HFFc6 (cell line): ENCODE measurements around the gene ISM1. TPM values are rescaled to one million over a fixed set of nuclear protein-coding genes. Genes with fewer than 3 reads are reported as not detected.

Experiments used
- DNase-seq: peaks from one replicate; pipeline ENCODE4 v3.0.0-alpha.2; 2018
- H3K27ac Mint-ChIP-seq: 2 replicates; pipeline ENCODE4 v1.8.0; 2020; ENCODE audit warnings: mild to moderate bottlenecking, mixed read lengths
- H3K27me3 Mint-ChIP-seq: 2 replicates; pipeline ENCODE4 v1.8.0; 2021; ENCODE audit warnings: mild to moderate bottlenecking, moderate library complexity, mixed read lengths; ENCODE audit not compliant: insufficient read depth
- H3K36me3 Mint-ChIP-seq: 2 replicates; pipeline ENCODE4 v1.8.0; 2021; ENCODE audit warnings: low read depth, mixed read lengths
- H3K4me1 Mint-ChIP-seq: 2 replicates; pipeline ENCODE4 v1.8.0; 2020; ENCODE audit warnings: low read depth, mixed read lengths
- H3K4me3 Mint-ChIP-seq: 2 replicates; pipeline ENCODE4 v1.8.0; 2020; ENCODE audit warnings: mild to moderate bottlenecking, moderate library complexity, mixed read lengths
- H3K9me3 Mint-ChIP-seq: 2 replicates; pipeline ENCODE4 v1.8.0; 2020; ENCODE audit warnings: mild to moderate bottlenecking, mixed read lengths
- CTCF ChIP-seq: fragments of 200-600 bp; sonication (generic); IDR thresholded peaks from 2 replicates; pipeline ENCODE4 v1.5.0; 2021; ENCODE audit warnings: antibody characterized with exemption, mild to moderate bottlenecking
- total RNA-seq, 6 experiments: library from RNA; stranded (reverse); fragmentation: NEBNext Ultra II Directional; extraction: Animal tissue kit (Norgen Biotek cat#: 25700); gene quantifications; 2 replicates in 1 of 6; 3 replicates in 5 of 6; pipeline ENCODE4 v1.2.3, GENCODE V29; 2021

The ISM1 gene
- total RNA-seq, 6 experiments from 2014 or later, result 0.07 TPM; not detected in 5

- DNase-seq, result no peak
- H3K27ac Mint-ChIP-seq, result no peak overlapping the region
- TF ChIP-seq CTCF, result no peak
- H3K4me1 Mint-ChIP-seq, result no peaks in the 10 kb centered on the region
- H3K36me3 Mint-ChIP-seq, result no peaks in the 10 kb centered on the region
- H3K27me3 Mint-ChIP-seq, result peaks cover 1% of the 10 kb centered on the region; the same call in 1 of the 2 replicates
- no peaks in the 10 kb centered on the region; the same call in none of the 2 replicates for H3K9me3 Mint-ChIP-seq
- H3K4me3 Mint-ChIP-seq, result no peak overlapping the region
These were observed 42.4 kb downstream of the ISM1 start for GRCh38 chr20:13263451-13263850.

DNA sequence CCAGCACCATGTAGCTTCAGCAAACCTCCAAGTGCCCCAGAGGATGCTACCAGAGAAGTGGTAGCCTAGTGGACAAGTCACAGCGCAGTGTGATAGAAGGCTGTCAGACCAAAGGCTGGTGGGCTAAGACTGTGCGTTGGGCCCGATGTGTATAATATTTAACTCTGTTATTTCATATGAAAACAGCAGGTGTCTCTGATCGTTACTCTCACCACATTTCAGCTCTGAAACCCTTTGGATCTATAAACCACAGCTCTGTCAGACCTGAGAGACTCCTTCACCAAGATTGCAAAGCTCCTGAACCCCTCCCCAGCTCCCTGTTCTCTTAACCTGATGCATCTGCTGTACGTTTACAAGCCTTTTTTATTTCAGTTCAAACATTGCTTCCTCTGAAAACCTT, 43.8 kb downstream of the ISM1 start:
- Mint-ChIP-seq H3K4me3 (no peak overlapping the region), H3K27me3 (peaks cover 3% of the 10 kb centered on the region; the same call in 1 of the 2 replicates), H3K27ac (no peak overlapping the region), H3K36me3 (no peaks in the 10 kb centered on the region), H3K4me1 (no peaks in the 10 kb centered on the region), H3K9me3 (no peaks in the 10 kb centered on the region; the same call in none of the 2 replicates)
- no peak for TF ChIP-seq CTCF
- no peak for DNase-seq

DNA sequence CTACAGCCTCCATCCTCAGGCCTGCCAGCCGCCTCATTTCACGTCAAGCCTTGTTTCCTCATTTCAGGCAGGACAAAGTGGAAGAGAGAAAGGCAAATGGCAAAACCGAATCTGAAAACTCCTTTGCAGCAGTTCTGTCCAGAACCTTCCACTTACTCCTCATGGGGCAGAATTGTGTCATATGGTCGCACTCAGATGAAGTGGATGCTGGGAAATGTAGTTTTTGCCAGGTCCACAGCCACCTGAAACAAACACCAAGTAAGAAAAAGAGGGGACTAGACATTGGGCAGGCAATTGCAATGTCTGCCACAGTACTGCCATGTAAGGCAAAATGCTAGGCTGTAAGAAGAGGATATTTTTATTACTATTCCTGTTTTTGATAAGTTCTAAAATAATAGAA, 44.9 kb downstream of the ISM1 start:
- DNase-seq, result no peak
- Mint-ChIP-seq H3K9me3 (peaks cover 6% of the 10 kb centered on the region), H3K4me3 (no peak overlapping the region), H3K27me3 (peaks cover 3% of the 10 kb centered on the region; the same call in 1 of the 2 replicates), H3K4me1 (no peaks in the 10 kb centered on the region), H3K27ac (no peak overlapping the region), H3K36me3 (no peaks in the 10 kb centered on the region)
- TF ChIP-seq CTCF, result no peak

- Mint-ChIP-seq H3K9me3 (peaks cover 6% of the 10 kb centered on the region), H3K27me3 (peaks cover 3% of the 10 kb centered on the region; the same call in 1 of the 2 replicates), H3K27ac (no peak overlapping the region), H3K4me3 (no peak overlapping the region), H3K36me3 (no peaks in the 10 kb centered on the region), H3K4me1 (no peaks in the 10 kb centered on the region)
- no peak for DNase-seq
- no peak for TF ChIP-seq CTCF
These were observed 46.2 kb downstream of the ISM1 start for GRCh38 chr20:13267231-13267630.

GRCh38 chr20:13268953-13269352, 47.9 kb downstream of the ISM1 start:
- Mint-ChIP-seq H3K27me3 (peaks cover 3% of the 10 kb centered on the region; the same call in 1 of the 2 replicates), H3K9me3 (peaks cover 6% of the 10 kb centered on the region), H3K36me3 (no peaks in the 10 kb centered on the region), H3K4me1 (no peaks in the 10 kb centered on the region), H3K27ac (no peak overlapping the region), H3K4me3 (no peak overlapping the region)
- no peak for TF ChIP-seq CTCF
- DNase-seq, result no peak

DNA sequence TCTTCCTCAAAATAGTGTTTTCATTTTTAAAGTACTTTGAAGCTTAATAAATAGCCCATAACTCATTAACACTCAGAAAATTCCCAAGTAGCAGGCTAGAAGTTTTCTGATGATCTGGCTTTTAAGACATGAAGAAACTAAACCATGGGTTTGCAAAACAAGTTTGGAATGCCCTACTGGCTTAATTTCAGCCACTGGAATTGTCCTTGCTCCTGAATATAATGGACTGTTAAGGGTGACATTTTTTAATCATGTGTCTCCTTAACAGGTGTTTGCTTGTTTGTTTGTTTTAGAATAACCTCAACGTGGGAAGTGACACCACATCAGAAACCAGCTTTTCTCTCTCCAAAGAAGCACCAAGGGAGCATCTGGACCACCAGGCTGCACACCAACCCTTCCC, 49.1 kb downstream of the ISM1 start:
- no peak overlapping the region for H3K4me3 Mint-ChIP-seq
- no peaks in the 10 kb centered on the region for H3K4me1 Mint-ChIP-seq
- no peak overlapping the region for H3K27ac Mint-ChIP-seq
- no peaks in the 10 kb centered on the region for H3K36me3 Mint-ChIP-seq
- TF ChIP-seq CTCF, result no peak
- no peak for DNase-seq
- H3K27me3 Mint-ChIP-seq, result peaks cover 3% of the 10 kb centered on the region; the same call in 1 of the 2 replicates
- peaks cover 6% of the 10 kb centered on the region for H3K9me3 Mint-ChIP-seq
